Stimulated activated CD4-positive, alpha-beta T cell treated with anti-CD3 and anti-CD28 coated beads, Interleukin-12 subunit alpha, Interleukin-12 subunit beta, amount 100 ng/mL, for 48 hours (primary cell): ENCODE data around the gene LSS.
"Not testable (repeated sequence)": the region's sequence is repeated elsewhere in the genome, so short reads cannot be mapped to it uniquely, and the experiment has no call there.

ENCODE experiments used
- DNase-seq, 3 donors: peaks; one replicate each; pipeline ENCODE4 v3.0.0-alpha.2; 2020; ENCODE audit warnings: low read depth in 2 of 3, low spot score in 1 of 3

Gene LSS

GRCh38 chr21:46171996-46172862 is 56.3 kb downstream of the LSS start:
- DNase-seq: no peak

- DNase-seq: no peak
Observed at GRCh38 chr21:46171585-46171984, 57.0 kb downstream of the LSS start.

- not testable (repeated sequence) for DNase-seq
Observed at GRCh38 chr21:46170436-46171193, 58.0 kb downstream of the LSS start.

GRCh38 chr21:46168659-46169386 is 59.8 kb downstream of the LSS start:
- no peak for DNase-seq

- DNase-seq: no peak
Observed at GRCh38 chr21:46168238-46168637, 60.3 kb downstream of the LSS start.

GRCh38 chr21:46165098-46165497 is 63.5 kb downstream of the LSS start:
- DNase-seq: no peak

GRCh38 chr21:46163380-46163779 is 65.2 kb downstream of the LSS start:
- no peak for DNase-seq

GRCh38 chr21:46161633-46162592 is 66.7 kb downstream of the LSS start:
- no peak for DNase-seq

GRCh38 chr21:46160907-46161632 is 67.5 kb downstream of the LSS start:
- no peak for DNase-seq

- no peak for DNase-seq
Observed at GRCh38 chr21:46160657-46160906, 68.0 kb downstream of the LSS start.

GRCh38 chr21:46159841-46160656 is 68.5 kb downstream of the LSS start:
- DNase-seq: no peak

- DNase-seq: no peak
Observed at GRCh38 chr21:46159390-46159789, 69.2 kb downstream of the LSS start.

- DNase-seq: no peak
Observed at GRCh38 chr21:46158666-46159300, 69.8 kb downstream of the LSS start.

GRCh38 chr21:46157987-46158451 is 70.6 kb downstream of the LSS start:
- DNase-seq: no peak

GRCh38 chr21:46157396-46157986 is 71.1 kb downstream of the LSS start:
- DNase-seq: no peak

- DNase-seq: no peak
Observed at GRCh38 chr21:46156678-46157077, 71.9 kb downstream of the LSS start.

- no peak for DNase-seq
Observed at GRCh38 chr21:46156378-46156645, 72.3 kb downstream of the LSS start.

GRCh38 chr21:46155514-46156377 is 72.8 kb downstream of the LSS start, which contains the start of gene FTCD:
FTCD (minus strand) TSS chr21:46155579; CDS start chr21:46155523, 56 bp downstream.
- DNase-seq: no peak
